SIG-M5 treated with dmso at 0.1 percent for 504 hours (cell line): ENCODE results near the gene DYTN.

Experiments used
- DNase-seq: peaks from one replicate; lab custom pipeline; 2025; ENCODE audit not compliant: unreplicated experiment; lab: John Stamatoyannopoulos, UW

DYTN gene

DNA sequence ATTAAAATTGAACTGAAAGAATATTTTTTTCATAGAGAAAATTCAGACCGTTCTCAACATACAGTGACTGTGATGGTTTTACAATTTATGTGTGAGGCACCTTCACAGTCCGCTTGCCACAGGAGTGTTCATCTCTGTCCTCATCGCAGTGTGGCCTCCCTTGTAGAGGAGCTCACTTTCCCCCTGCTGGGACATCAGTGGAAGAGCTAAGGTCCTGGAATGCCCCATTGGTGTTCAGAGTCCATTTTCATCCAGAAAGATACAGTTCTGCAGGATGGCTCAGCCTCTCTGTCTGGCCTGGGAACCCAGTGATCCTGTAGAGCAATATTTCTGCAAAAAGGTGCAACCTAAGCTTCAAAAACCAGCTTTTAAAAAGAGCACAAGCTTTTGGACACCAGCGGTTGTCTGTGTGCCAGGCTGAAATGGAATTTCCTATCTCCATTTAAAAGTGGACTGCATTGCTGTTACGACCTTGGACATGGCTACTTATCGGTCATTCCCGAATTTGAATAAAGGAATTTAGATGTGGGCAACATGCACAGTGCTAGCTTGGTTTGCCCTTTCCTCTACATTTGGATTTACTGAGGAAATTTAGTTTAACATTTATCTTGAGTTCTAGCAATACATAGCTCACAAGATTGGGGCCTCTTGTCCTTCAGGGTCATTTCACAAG, 102.6 kb downstream of the DYTN start:
- no peak for DNase-seq

DNA sequence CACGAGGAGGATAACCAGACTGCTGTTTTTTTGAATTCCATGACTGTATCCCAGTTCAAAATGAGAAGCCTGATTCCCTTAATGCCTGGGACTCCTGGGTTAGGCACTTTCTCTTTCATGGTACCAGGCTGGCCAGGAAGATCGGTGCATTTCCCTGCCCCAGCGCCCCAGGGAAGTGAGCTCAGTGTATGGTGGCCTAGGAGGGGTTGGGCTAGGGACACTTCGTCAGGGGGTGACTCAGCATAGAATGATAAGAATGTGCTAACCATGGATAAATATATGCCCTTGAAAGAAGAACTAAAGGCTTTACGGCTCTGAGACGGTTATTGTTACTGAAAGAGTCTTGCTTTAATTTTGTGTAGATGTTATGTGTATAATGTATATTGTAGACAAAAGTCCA, 103.4 kb downstream of the DYTN start:
- DNase-seq = no peak

DNA sequence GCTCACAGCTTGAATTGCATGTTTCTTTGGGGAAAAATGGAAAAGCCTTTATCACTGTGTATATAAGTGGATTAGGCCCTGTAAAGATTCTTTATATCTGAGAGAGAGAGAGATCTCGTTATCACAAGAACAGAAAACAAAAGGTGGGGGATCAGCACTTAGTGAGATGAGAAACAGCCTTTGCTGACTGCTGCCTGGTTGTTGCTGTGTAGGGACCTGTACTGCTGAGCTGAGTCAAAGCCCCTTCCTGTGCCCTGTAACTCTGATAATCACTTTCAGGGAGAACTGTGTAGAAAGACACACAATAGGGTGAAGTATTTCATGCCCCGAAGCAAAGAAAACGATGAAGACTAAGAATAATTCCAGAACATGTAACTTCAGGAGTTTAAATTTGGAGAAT, 106.5 kb downstream of the DYTN start:
- DNase-seq = no peak

DNA sequence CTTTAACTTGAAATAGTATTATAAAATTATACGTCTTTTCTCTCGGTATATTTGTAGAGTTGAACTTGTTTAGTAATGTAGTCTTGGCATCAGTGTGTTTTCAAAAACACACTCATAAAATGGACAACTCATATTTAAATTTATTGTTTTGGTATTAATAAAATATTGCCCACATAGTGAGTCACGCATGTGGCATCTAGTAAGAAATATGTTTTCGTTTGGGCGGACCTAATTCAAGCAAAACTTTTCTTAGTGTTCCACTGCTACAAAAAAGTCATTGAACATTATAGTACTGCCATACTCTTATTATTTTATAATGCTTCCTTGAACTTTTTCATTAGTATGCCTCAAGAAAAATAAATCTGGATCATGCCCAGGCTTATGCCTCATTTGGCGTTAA, 107.0 kb downstream of the DYTN start:
- DNase-seq = no peak

DNA sequence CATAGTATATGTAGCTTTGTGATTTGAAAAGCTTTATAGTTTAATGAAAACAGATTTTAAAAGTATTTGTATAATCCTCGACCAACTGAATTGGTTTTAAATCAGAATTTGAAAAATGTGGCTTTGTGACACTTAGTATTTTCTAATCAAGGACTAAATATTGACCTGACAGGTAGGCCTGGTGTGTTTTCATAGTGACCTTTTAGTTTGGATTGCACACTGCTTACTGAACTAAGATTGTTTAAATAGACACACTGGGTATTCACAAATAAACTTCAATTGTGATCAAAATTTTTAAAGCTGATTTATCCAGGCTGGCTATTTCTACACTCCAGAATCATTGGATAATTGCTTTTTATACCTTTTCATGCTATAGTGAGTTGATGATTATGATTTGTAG, 107.7 kb downstream of the DYTN start:
- no peak for DNase-seq

DNA sequence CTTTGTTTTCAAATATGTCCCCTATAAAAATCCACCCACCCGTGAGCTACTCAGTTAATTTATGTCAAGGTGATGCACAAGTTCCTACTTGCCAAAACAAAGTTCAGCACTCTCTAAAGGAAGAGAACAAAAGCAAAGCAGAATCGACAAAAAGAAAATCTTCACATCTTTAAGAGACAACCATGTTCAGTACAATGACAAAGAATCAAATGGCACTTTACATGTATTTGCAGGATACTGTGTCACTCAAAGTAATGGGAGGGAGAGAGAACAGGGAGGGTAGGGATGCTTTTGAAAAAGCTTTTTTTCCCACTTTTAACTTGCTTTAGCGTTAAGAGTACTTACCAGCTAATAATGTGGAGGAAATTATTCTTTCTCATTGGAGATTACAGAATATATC, 115.0 kb downstream of the DYTN start:
- no peak for DNase-seq
